GM18873 (cell line): ENCODE measurements around the gene SNX4.

Source experiments
- ATAC-seq: cut with Tn5 transposase; IDR thresholded peaks from one replicate; pipeline ENCODE4 v1.9.1; 2021; ENCODE audit warnings: mild to moderate bottlenecking, moderate library complexity, moderate number of reproducible peaks; ENCODE audit not compliant: unreplicated experiment, low FRiP score

The SNX4 gene

GRCh38 chr3:125470671-125471070 lies 49.3 kb downstream of the SNX4 start:
- ATAC-seq, result no peak

DNA sequence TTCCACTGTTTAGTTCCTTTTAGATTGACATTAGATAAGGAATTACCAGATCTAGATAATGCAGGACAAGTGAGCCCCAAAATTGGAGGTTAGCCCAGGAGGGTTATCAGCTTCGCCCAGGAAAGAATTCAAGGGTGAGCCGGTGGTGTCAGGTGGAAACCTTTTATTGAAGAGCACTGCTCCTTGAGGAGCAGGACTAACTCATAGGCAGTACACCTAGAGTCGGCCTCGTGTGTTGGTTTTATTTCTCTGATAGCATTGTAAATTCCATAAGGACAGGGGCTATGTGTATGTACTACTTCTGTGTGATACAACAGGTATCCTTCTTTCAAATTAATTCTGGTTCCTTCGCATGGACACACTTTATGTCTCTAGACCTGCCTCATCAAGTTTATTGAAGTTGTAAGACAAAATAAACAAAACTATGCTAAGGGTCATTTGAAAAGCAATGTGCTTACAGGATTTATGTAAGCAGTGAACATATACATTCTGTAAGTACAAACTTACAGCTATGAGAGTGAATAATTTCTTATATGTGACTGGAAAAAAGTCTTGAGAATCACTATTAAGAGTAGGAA lies 57.2 kb downstream of the SNX4 start:
- ATAC-seq, result no peak

DNA sequence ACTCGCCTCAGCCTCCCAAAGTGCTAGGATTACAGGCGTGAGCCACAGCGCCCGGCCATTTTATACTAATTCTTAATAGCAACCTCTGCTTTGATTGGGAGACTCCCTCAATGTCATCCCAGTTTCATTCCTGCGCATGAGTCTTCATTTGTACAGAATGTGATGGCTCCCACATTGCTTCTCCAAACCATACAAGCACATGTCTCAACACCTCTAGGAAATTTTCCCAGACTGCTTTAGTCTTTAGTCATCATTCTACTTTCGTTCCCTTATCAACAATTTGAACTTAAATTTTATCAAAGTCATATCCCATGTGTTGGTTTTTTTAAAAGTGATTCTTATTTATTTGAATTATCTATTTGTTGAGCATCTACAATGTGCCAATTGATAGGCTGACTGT lies 58.1 kb downstream of the SNX4 start:
- no peak for ATAC-seq

GRCh38 chr3:125460233-125460632 lies 59.8 kb downstream of the SNX4 start:
- ATAC-seq, result no peak

DNA sequence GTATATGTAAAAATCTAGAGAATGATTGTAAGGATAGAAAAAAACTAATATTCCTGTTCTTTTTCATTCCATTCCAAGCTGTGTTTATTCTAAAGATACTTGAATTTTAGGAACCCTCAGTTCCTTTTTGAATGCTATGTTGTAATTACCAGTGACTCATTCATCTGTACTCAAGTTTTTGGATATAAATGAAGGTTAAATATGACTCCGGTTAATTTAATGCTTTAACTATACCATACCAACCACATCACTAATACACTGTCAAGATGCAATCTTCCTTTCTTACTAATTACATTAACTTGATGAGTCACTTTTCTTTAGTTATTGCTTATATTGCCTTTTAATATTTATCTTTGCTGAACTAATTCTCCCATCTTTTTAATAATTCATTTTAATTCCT lies 76.1 kb downstream of the SNX4 start:
- no peak for ATAC-seq

- no peak for ATAC-seq
Measured at GRCh38 chr3:125442506-125442905, 77.5 kb downstream of the SNX4 start.

DNA sequence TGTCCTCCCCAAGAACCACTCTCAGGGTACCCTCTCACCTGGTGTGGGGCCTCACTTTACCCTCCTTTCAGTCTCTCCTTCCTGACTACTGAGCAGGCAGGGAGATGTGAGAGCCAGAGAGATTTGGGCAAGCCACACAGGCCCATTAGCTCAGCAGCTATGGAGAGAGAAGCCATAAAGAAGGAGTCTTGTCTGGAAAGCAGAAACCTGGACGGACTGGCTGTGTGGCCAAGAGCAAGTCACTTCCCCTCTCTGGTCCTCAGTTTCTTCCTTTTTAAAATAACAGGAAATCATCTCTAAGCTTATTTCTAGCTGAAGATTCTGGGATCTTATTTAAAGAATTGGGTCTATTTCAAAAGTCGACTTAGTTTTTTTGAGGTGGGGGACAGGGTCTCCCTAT lies 79.0 kb downstream of the SNX4 start:
- ATAC-seq, result no peak

DNA sequence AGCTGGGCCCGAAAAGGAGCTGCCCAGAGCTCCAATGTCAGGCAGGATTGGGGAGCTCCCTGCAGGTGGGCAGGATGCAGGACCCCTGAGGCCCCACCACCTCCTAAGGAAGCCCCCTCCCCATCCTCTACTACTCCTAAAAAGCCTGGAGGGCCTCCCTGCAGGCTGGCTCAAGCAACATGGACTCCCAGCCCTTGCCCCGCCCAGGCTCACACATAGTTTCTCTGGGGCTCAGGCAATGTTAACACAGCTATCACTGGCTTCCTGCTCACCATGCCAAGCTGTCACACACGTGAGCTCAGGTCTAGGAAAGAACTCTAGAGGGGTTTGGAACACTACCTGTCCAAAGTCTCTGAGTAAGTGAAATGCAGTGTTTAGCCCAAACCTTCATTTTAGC lies 79.4 kb downstream of the SNX4 start:
- ATAC-seq, result no peak

DNA sequence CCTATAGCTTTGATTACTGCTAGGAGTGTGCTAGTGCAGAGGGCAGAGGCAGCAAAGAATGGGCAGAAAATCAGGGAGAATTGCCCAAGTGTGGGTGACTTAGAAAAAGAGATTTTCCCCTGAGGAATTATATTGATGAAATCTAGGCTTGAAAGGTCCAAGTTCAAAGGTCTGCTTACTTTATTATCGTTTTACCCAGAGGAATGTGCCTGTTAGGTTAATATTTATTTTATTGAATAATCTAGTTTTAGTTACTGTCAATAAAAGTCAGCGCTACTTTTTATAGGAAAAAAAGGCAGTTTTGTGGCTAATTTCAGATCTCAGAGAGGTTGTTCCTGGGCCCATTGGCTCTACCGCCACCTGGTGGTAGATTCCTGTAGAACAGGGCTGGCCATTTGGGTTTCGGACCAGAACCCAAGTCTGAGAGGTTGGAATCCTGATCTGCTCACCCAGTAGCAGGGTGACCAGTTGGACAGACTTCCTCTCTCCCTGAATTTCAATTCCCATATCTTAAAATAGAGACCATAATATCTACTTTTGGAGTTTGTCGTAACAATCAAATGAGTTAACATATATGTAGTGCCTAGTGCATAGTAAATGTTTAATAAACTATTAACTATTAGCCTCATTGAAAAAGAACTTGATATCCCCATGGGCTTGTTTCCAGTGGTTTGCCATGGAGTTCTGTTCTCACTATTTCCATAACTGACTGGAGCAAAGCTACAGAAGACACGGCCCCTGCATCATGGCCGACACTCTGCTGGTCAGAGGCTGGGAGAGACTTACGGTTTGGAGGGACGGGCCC lies 82.2 kb downstream of the SNX4 start:
- ATAC-seq, result no peak

- ATAC-seq, result no peak
Measured at GRCh38 chr3:125436921-125437320, 83.1 kb downstream of the SNX4 start.

GRCh38 chr3:125435231-125435630 lies 84.8 kb downstream of the SNX4 start:
- ATAC-seq, result no peak

GRCh38 chr3:125434582-125435011 lies 85.4 kb downstream of the SNX4 start:
- no peak for ATAC-seq

GRCh38 chr3:125433611-125434041 lies 86.4 kb downstream of the SNX4 start:
- ATAC-seq, result no peak

- no peak for ATAC-seq
Measured at GRCh38 chr3:125433091-125433534, 86.9 kb downstream of the SNX4 start.

GRCh38 chr3:125431912-125432790 lies 87.9 kb downstream of the SNX4 start:
- no peak for ATAC-seq

DNA sequence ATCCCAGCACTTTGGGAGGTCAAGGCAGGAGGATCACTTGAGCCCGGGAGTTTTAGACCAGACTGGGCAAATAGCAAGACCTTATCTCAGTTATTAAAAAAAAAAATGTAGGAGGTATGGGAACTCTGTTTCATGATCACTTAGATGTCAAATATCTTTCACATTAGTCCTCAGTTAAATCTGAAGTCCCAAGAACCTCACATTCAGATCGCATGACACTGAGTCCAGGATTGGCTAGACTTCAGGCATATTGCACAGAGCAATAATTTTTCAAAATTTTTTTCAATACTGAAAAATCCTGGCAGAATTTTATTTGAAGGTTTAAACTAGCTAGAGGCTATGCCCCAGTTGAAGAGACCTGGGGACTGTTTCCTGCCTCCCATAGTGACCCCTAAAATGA lies 88.6 kb downstream of the SNX4 start:
- no peak for ATAC-seq

GRCh38 chr3:125428216-125428830 lies 91.7 kb downstream of the SNX4 start:
- no peak for ATAC-seq

DNA sequence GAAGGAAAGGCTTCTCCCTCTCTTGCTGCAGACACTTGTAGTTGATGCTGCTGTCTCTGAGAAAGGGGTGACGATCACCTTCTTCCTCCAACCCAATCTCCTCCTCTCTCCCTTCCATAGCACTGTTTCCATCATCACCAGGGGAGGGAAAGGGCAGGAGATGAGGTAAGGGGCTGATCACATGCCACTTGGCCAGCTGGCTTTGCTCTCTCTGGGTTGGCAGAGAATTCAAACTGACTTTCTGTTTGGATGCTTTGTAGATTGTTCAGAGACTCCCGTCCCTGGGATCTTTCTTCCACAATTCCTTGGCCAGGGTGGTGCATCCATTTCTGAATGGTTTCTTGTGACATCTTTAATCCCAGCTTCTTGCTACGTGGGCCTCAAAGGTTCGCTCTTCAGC lies 101.7 kb downstream of the SNX4 start:
- no peak for ATAC-seq

DNA sequence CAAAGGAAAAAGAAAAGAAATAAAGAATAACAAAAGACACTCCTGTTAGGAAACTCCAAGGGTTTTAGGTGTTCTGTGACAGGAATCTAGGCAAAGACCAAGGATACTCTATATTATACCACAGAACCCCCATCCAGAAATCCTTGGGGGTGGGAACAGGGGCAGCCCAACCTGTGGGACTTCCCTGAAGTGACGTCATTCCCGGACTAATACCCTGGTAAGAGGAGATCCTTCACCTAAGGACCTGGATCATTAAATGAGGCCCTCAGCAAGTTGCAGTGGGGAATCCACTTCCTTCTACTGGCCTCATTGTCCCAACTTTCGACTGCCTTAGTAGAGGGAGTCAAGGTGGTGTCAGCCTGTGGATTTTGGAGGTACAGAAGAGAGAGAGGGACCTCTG lies 103.8 kb downstream of the SNX4 start:
- ATAC-seq, result no peak

- ATAC-seq, result no peak
Measured at GRCh38 chr3:125414669-125415068, 105.3 kb downstream of the SNX4 start.

GRCh38 chr3:125410922-125411321 lies 109.1 kb downstream of the SNX4 start:
- ATAC-seq, result no peak
